SU-DHL-6 (cell line): ENCODE results near the gene REG4.

Experiments
- EZH2phosphoT487 ChIP-seq: fragments of 200-600 bp; sonication (generic), shearing (Covaris generic); conservative IDR thresholded peaks from 2 replicates; pipeline ENCODE4 v1.6.1; 2018; ENCODE audit warnings: mild to moderate bottlenecking, antibody characterized with exemption, low read length, moderate library complexity, mixed read lengths
- TF ChIP-seq, protein P1 (sequence below): fragments of 200-600 bp; sonication (generic); IDR thresholded peaks from one replicate; pipeline ENCODE4 v1.5.1; 2017; ENCODE audit warnings: antibody characterized with exemption, mild to moderate bottlenecking, low read length, moderate library complexity; ENCODE audit not compliant: insufficient read depth, poor library complexity, severe bottlenecking

DNA sequence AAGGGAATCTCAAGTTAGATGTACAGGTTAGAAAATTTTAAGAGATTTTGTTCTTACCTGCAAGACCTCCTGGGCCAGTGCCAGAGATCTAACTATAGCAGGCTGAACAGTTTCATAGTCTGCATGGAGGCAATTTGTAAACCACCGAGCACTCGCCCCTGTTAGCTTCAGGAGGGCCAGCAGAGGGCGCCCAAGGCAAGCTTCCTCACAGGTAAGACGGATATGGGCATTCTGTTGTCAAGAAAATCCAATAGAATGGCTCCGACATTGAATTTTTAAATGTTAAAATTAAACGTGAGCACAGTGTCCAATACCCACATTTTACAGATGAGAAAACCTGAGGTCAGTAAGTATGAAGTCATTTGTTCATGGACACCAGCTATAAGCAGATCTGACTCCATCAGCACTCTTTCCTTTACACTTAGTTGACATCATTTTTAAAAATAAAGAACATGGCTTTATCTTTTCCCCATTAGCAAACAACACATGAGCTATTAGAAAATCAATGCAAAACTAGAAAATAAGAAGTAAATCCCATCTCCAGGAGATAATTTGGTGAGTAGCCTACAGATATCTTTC lies 2.2 kb downstream of the REG4 start:
- TF ChIP-seq, protein P1, sequence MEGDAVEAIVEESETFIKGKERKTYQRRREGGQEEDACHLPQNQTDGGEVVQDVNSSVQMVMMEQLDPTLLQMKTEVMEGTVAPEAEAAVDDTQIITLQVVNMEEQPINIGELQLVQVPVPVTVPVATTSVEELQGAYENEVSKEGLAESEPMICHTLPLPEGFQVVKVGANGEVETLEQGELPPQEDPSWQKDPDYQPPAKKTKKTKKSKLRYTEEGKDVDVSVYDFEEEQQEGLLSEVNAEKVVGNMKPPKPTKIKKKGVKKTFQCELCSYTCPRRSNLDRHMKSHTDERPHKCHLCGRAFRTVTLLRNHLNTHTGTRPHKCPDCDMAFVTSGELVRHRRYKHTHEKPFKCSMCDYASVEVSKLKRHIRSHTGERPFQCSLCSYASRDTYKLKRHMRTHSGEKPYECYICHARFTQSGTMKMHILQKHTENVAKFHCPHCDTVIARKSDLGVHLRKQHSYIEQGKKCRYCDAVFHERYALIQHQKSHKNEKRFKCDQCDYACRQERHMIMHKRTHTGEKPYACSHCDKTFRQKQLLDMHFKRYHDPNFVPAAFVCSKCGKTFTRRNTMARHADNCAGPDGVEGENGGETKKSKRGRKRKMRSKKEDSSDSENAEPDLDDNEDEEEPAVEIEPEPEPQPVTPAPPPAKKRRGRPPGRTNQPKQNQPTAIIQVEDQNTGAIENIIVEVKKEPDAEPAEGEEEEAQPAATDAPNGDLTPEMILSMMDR = peak; percentile 76
- TF ChIP-seq EZH2phosphoT487 = no peak
